GM18526 (cell line): ENCODE data around the gene SMIM28.

Experiments used
- POLR2A ChIP-seq: IDR thresholded peaks from 3 replicates; pipeline ENCODE4 v1.6.1; 2011; ENCODE audit not compliant: insufficient read length; ENCODE audit errors: extremely low read depth

Gene SMIM28

DNA sequence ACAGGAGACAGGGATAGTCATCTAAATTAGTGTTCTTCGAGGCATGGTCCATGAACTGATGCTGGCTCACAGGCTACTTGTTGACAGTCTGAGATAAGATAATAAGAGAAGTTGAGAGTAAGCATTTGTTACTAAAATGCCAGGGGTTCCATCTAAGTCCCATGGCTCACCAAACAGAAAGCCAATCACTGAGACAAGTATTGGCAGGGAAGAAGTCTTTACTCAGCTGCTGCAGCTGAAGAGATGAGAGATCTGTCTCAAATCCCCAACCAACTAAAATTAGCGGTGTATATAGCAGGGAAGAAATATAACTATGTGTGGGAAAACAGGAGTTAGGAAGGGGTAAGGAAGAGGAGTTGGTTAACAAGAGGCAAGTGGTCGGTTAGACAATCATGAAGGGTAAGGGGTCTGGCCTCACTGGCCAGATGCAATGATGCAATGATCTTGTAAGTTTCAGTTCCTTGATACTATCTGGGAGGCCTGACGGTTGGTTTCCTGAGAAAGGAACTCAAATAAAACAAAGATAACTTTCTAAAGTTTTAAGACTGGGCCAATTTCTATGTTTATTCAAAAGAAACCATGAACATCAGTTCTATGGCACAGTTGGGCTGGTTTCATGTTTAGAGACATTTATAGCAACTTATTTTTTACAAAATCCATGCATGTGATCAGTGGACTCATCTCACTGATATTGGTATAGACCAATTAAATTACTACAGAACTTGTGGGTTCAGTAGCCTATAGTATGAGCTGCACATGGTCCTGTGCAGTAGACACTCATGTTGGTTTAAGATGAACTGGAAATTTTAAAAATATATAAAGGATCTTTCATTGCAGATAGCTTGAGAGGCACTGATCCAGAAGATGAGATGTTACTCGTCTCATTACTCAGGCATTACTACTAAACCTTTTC lies 16.4 kb downstream of the SMIM28 start:
- no peak for TF ChIP-seq POLR2A

DNA sequence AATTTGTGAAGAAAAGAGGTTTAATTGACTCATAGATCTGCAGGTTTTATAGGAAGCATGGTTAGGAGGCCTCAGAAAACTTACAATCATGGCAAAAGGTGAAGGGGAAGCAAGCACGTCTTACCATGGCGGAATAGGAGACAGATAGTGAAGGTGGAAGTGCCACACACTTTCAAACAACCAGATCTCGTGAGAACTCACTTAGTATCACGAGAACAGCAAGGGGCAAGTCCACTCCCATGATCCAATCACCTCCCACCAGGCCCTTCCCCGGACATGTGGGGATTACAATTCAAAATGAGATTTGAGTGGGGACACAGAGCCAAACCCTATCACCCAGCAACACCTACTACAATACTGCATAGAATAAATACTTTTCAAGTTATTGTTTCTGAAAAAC lies 19.0 kb downstream of the SMIM28 start:
- TF ChIP-seq POLR2A: no peak

GRCh38 chr6:138397128-138398122 lies 19.7 kb downstream of the SMIM28 start:
- no peak for TF ChIP-seq POLR2A

- TF ChIP-seq POLR2A: no peak
These were observed 22.6 kb downstream of the SMIM28 start for GRCh38 chr6:138400326-138400725.

GRCh38 chr6:138401960-138402837 lies 24.5 kb downstream of the SMIM28 start:
- TF ChIP-seq POLR2A: no peak

GRCh38 chr6:138402838-138403187 lies 25.1 kb downstream of the SMIM28 start:
- no peak for TF ChIP-seq POLR2A

DNA sequence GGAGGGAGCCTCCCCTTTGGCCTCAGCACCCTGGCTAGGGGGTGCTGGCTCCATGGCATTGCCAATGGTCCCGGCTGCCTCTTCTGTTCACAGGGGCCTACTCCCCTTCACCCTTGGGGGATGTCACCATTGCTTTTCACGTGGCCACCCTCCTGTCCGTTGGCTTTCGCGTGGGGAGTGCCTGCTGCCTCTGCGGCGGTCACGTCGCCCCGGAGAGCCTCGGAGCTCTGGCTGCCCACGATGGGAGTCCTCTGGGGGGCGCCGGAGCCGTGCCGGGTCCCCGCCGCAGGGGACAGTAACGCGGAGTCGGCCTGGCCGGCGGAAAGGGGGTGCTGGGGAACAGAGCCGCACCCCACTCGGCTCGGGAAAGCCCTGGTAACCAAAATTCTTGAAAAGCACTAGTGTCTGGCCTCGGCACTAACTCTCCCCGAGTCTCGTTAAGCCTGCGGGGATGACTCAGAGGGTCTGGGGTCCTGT lies 25.7 kb downstream of the SMIM28 start:
- no peak for TF ChIP-seq POLR2A

DNA sequence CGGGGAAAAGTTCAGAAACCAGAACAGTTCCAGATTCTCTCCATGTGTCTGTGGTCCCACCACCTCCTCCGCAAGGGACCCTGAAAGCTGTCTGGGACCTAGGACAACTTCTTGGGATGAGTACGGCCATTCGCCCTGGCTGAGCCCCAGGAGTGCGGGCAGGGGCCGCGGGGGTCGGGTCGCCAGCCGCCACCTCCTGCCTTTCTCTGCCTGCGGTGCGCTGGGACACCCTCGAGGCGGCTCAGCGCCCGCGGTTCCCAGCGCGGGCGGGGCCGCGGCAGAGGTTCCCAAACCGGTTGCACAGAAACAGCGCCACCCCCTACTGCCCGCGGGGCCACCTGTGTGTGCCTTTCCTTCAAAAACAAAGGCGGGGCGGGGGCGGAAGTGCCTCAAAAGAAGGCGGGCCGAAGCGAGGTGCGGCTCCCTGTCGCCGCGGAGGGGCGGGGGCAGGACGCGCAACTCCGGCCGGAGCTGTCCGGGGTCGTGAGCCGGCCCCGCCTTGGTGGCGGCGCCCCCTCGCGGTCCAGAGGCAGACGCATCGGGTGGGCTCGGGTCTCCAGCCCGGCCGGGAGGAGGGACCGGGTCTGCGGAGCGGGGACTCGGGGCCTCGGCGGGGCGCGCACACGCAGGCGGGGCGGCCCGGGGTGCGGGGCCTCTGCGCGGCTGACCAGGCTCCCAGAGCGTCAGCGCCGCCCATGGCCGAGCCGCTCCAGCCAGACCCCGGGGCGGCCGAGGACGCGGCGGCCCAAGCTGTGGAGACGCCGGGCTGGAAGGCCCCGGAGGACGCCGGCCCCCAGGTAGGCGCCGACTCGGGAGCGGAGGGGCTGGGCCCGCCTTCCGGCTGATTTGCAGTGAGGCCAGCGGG lies 26.3 kb downstream of the SMIM28 start, which contains the start of gene HEBP2:
Gene HEBP2 (plus strand): TSS at position 423 of the 865 bp plus-strand sequence. CDS start 273 bp downstream, at position 696.
- TF ChIP-seq POLR2A: no peak

- TF ChIP-seq POLR2A: no peak
These were observed 27.1 kb downstream of the SMIM28 start for GRCh38 chr6:138404666-138405337.

GRCh38 chr6:138405816-138406413 lies 28.2 kb downstream of the SMIM28 start:
- no peak for TF ChIP-seq POLR2A

GRCh38 chr6:138406443-138406842 lies 28.7 kb downstream of the SMIM28 start:
- TF ChIP-seq POLR2A: no peak

DNA sequence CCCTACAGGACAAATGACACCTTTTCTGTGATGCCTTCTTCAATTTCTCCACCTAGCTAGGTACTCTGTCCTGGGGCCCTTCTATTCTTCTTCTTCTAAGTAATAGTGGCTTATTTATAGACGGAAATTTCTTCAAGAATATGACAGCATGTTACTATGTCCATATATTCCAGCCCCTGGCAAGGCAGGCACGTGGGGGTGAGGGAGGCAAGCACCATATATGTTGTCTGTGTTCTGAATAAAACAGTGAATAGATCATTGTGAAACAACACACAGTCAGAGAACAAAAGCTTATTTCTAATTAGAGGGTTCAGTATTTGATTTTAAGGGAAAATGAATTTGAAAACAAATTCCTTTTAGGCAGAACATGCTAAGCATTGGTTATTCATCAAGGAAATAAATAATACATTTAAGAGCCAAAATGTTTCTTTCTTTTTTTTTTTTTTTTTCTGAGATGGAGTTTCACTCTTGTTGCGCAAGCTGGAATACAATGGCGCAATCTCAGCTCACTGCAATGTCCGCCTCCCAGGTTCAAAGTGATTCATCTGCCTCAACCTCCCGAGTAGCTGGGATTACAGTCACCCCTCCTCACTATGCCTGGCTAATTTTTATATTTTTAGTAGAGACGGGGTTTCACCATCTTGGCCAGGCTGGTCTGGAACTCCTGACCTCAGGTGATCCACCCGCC lies 32.5 kb downstream of the SMIM28 start:
- no peak for TF ChIP-seq POLR2A
